DLD1 (cell line): ENCODE data around the gene TJP3.

Experiments used
- in situ Hi-C: cut with HindIII; loops from 2 replicates; pipeline ENCODE4 v1.10.0; 2017; ENCODE audit warnings: low sequenced_read_pairs

Gene TJP3

DNA sequence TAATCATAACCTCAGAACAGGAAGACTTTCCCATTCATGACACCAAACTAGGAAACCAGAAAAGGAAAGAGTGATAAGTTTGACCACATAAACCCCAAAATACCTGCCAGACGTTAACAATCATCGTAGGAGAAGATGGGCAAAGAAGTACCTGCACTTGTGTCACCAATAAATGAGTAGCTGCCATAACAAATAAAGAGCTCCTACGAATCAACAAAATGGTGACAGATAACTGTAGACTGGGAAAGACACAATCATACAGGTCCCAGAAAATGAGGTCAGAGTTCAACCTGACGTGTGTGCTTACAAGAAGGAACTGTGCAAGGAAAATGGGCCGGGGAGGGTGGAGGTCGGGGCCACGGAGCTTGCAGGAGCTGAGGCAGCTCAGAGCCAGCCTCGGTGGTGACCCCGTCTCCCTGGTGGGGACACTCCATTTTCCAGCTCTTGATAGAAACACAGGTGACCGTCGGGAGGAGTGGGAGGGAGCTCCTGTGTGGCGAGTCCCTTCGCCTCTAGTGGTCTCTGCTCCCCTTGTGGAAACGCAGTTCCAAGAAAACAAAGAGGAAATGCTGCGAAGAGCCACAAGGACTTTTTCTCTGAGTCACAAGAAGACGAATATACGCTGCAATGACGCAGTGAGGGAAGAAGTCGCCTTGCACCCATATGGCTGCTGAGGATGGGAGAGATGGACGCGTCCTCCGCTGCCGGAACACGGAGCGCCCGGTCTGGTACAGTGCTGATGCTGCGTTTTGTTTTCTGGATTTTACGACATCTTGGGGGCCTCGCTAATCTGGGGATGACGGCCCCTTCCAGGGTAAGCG lies 17.4 kb upstream of the TJP3 start:
- in situ Hi-C loops = no loop called here

DNA sequence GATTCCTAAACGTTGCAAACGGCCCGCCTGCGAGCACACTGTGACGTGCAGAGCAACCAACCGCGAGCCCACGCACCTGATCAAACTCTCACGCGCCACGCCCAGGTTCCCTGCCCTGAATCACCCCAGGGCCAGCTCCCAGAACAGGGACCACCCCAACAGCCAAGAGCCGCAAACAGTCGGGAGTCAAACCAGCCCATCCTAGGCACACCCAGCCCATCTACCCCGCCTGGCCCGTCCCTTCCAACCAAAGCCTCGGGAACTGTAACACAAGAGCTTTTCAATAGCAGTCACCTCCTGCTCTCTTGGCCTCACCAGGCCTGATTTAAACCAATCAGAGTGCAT lies 16.8 kb upstream of the TJP3 start:
- in situ Hi-C loops = no loop called here

DNA sequence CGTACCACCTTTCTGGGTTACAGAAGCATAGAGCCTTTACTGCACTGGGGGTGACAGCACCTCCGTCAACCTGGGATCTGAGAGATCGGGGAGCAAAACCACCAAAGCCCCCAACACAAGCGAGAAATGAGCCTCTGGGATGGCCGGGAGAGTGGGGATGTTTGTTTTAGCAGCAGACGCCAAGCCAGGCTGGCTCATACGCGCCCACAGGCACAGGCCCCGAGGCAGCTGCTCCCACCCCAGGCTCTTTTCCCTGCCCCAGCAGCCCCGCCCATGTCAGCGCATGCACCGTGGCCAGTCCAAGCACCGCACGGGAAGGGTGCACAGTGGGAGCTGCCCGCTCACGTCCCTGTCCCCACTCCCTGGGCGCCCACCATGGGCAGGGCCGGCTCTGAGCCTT lies 16.5 kb upstream of the TJP3 start:
- in situ Hi-C loops = no loop called here

DNA sequence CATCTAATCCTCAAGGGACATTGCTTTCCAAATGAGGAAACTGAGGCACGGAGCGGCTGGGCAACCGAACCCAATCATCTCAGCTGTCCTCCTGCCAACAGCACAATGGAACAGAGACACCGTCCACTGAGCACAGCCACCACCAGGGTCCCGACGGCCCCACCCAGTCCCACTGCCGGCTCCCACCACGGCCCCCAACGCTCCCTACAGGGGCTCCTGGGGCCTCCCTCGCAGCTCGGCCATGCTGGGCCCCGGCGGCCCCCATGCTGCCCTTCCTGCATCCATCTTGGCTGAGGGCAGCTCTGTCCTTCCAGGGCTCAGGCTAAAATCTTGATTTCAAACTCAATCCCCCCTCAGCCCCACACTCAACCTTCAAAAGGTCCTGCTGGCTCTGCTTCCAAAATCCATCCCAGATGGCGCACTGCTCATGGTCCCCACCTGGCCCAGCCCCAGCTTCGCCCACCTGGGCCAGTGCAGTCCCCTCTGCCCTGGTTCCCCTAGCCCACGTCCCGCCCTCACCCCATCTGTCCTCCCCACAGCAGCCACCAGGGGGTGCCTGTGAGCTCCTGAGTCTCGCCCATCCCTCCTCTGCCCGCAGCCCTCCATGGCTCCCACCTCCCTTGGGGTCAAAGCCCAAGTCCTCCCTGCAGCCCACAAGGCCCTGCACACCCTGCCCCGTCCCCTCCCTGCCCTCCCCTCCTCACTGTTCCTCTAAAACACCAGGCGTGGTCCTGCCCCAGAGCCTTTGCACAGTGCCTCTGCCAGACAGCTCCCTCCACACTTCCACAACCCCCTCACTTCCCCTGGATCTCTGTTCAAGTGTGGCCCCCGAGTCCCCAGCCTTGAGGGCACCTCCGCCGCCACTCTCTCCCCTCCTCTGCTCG lies 15.8 kb upstream of the TJP3 start:
- in situ Hi-C loops = no loop called here

DNA sequence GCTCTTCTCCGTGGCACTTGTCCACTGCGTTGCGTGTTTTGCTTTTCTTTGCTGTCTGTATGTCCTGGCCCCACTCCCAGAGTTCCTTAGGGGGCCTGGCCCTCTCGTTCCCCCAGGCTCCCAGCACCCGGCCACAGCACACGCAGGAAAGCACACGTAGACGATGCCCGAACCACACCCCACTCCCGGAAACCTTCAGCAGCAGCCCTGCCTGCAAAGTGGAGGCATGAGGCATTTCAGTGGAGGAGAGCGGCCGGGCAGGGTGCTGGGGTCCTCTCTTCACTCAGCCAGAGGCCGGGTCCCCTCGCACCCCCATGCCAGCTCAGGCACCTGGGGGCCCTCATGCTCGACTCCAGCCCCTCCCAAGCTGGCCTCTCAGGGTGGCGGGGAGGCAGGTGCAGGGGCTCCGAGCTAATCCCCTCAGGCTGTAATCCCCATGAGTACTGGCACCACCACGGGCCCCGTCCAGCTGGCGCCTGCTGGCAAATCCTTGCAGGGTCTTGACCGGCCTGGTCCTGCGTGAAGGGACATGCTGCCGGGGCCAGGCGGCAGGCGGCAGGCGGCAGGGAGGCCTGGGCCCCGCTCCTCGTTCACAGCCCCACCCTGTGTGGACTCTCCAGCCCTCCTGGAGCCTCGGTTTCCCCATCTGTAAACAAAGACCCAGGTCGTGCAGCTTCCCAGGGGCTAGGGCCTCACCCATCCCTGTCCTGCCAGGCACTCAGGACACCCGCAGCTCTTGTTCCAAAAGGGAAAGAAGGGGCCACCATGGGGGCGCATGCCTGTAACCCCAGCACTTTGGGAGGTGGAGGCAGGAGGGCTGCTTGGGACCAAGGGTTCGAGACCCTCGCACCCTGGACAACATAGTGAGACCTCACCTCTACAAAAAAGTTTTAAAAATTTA lies 14.9 kb upstream of the TJP3 start:
- in situ Hi-C loops = no loop called here

DNA sequence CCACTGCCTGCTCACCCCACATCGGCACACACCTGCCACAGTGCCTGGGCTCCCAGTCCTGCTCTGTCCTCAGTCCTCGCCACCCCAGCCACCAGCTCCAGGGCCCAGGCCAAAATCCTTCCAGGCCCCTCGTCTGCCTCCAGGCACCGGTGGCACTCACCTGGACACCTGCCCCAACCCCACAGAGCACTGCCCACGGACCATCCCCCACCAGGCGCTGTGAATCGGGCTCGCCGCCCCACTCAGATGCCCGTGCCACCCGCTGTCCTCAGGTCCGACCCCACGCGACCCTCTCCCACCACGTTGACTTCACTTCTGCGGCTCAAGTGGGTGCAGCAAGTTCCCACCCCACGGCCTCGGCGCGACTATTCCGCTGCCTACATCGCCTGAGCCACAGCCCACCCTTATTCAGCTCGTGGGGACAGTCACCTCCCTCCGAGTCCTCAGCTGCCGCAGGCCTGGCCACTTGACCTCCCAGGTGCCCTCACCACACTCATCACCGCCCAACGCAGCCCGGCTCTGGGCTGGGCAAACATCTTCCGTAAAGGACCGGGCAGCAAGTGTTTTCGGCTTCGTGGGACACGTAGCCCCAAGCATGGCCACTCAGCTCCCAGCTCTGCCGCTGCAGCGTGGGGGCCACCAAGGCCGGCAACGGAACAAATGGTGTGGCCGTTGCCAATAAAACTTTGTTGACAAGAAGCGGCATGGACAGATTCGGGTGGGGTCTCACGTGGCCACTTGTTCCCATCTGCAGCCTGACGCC lies 13.6 kb upstream of the TJP3 start:
- in situ Hi-C loops = no loop called here

DNA sequence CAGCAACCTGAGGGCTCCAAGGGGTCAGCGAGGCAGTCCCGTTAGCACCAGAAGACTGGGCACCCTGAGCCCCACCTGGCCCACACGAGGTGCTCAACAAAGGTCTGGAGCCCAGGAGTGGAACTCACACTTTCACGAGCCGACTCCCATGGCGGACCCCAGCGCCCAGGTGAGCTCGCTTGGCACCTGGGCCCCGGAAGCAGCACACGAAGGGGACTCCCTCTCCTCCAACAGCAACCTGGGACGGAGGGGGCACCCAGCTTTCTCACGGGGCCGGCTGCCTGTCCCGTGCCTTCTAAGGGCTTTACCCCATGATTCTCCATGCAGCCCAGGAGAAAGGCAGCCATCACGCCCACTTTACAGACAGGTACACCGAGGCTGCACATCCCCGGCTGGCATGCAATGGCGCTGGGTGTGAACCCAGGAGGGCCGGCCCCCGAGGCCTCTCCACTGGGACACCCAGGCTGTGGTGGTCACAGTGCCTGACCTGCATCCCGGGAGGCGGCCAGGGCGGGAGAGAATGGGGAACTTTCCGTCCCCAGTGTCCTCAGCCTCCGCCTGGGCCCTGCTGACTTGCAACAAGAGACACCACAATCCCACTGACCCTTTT lies 13.0 kb upstream of the TJP3 start:
- in situ Hi-C loops = no loop called here

DNA sequence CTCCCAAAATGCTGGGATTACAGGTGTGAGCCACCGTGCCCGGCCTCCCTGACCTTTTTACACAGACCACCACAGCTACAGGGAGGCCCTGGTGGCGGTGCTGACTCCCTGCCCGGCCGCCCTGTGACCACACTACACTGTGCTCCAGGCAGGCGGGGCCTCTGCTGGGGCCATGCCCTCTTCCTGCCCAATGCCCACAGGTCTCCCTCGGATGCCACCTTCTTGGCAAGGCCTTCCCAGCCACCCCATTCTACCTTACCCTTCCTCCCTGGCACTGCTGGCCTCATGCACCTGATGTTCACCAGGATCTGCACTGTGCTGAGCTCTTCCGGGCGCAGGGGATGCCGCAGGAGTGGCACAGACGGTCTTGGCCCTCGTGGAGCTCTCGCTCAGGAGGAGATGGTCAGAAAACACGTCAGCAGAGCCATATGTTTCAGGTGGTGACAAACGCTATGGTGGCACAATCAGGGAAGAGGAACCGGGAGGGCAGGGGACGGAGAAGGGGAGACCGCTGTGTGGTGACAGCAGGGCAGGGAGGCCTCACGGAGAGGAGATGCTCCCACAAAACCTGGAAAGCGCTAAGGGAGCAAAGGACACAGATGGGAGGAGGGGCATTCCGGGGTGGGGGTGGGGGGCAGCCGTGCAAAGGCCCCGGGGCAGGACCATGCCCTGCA lies 12.1 kb upstream of the TJP3 start:
- in situ Hi-C loops = no loop called here

DNA sequence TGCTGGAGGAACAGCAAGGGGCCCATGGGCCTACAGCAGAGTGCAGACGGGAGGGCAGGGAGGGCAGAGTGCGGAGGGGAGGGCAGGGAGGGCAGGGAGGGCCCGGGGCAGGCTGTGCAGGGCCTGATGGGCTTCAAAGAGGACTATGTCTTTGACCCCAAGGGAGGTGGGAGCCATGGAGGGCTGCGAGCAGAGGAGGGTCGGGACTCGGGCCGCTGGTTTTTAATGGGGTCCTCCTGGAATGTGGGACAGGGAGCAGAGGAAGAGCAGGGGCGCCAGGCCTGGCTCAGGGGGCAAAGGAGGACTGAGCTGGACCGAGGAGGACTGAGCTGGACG lies 11.6 kb upstream of the TJP3 start:
- in situ Hi-C loops = no loop called here

DNA sequence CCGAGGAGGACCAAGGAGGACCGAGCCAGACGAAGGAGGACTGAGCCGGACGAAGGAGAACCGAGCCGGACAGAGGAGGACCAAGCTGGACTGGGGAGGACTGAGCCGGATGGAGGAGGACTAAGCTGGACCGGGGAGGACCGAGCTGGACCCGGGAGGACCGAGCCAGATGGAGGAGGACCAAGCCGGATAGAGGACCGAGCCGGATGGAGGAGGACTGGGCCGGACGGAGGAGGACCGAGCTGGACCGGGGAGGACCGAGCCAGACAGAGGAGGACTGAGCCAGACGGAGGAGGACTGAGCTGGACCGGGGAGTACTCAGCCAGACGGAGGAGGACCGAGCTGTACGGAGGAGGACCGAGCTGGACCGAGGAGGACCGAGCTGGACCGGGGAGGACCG lies 11.1 kb upstream of the TJP3 start:
- in situ Hi-C loops = no loop called here

DNA sequence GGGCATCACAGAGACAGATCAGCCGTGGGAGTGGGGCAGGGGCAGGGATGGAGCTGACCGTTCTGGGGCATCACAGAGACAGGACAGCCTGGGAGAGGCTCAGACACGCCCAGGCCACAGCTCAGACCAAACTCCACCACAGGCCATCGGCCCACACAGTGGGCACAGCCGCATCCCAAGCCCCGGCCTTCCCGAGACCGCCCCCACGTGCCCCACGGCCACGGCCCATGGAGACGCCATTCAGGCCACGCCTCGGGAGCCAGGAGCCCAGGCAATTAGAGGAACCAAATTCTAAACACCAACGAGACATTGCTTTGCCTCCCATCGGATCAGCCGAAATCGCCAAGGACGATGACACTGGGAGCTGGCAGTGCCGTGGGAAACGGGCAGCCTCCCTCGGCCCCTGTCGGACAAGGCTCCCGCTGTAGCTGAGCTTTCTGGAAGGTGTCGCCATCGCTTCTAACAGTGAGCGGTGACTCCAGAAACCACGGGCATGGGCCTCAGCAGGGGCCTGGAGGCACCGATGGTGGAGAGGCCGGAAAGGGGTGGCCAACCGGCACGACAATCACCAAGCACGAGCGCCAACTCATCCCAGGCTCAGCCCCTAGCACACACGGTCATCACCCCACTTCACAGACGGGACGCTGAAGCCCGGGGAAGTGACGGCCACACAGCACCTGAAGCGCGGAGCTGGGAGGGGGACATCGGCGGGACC lies 10.4 kb upstream of the TJP3 start:
- in situ Hi-C loops = no loop called here

DNA sequence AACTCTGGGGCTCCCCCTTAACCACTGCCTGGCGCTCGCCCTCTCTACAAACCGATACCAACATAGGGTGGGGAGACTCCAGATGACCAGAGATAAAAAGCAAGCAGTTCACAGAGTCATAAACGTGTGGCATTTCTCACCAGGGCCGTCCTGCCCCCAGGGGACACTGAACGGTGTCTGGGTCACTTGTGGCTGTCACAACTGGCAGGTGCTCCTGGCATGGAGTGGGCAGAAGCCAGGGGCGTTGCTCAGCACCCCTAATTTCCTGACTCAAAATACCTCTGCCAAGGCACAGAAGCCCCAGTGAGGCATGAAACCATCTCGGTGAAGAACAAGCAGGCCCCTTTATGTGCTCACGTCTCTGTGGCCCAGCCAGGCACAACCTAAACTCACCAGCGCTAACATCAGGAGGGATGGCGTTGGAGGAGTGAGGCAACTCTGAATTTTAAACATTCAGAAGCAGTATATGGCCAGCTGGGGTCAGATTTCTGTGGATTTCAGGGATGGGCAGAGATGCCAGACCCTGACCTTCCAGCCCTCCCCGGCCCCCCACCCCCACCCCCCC lies 9.7 kb upstream of the TJP3 start:
- in situ Hi-C loops = no loop called here

DNA sequence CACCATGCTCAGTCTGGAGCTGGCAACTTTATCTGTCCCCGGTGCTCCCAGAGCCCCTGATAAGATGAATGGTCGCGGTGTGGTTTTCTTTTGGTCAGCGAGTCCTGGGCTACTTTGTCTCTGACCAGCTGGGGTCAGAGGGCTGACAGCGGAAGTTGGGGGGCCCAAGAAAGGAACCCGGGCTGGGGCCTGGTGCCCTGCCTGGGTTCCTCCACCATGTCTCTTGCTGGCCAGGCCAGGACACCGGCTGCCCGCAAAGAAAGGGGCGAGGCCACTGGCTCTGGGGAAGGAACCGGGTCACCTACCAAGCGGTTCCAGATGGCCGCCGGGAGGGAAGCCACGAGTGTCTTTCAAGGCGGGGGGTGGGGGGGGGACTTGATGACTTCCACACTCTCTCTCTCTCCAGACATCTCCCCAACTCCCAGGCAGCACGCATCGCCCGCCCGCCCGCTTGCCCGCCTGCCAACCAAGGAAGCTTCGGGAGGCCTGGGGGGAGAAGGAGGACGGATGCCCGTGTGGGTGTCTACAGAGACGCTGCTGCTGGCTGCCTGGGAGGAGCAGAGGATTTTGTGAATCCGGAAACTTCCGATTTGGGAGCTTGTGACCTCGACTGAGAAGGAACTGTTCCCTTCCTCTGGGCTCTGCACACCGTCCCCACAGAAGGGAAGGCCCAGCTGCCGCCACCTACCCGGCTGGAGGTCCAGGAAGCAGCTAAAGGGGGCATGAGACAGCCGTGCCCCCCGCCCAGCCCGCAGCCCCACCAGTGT lies 9.0 kb upstream of the TJP3 start:
- in situ Hi-C loops = no loop called here

DNA sequence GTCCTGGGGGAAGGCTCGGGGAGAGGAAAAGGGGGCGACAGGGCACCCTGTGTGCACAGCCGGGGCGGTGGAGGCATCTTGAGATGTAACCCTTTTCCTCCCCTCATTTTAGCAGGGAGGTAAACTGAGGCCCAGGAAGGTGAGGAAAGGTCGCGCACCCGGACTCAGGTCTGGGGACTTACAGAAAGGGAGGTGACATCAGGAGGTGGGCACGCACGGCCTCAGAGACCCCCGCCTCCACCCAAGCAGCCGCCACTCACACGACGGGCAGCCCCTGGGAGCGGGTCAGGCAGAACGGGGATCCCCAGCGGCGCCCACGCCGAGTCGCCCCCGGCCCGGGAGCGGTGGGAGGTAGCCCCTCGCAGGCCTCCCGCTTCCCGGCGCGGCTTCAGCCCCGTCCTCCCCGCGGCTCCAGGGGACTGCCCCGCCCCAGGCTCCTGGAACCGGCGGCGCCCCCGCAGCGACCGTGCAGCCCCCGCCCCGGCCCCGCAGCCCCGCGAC lies 8.4 kb upstream of the TJP3 start:
- in situ Hi-C loops = no loop called here

DNA sequence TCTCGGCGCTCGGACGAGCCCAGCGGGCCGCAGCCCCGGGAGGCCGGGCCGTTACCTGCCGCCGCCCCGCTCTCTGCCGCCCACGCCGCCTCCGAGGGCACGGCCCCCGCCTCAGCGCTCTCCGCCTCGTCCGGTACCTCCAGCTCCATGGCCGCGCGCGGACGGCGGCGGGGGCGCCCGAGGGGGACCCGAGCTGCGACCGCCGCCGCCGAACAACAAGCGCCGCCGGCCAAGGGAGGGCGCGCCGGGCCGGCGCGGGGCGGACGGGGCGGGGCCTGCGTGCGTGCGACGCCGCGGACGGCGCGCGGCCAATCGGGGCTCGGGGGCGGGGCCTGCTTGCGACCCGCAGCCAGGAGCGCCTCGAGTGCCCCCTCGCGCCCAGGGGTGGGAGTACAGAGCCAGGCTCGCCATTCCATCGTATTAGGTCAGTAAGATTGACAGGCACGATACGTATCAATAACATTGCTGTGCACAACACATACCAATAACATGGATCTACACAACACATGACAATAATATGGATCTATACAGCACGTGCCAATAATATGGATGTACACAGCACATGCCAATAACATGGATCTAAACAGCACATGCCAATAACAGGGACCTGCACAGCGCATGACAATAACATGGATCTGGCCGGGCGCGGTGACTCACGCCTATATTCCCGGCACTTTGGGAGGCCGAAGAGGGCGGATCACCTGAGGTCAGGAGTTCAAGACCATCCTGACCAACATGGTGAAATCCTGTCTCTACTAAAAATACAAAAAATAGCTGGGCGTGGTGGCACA lies 7.7 kb upstream of the TJP3 start, which contains the start of gene PIP5K1C:
Gene PIP5K1C, minus strand, starts transcription at position 227 of the 791 bp plus-strand sequence. Its CDS starts 78 bp downstream, at position 149.
- in situ Hi-C loops = no loop called here

DNA sequence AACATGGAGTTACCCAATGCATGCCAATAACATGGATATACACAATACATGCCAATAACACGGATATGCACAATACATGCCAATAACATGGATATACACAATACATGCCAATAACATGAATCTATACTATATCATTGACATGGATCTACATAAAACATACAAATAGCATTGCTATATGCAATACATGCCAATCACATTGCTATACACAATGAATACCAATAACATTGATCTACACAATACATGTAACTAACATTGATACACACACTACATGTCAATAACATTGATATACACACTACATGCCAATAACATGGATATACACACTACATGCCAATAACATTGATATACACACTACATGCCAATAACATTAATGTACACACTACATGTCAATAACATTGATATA lies 7.0 kb upstream of the TJP3 start:
- in situ Hi-C loops = no loop called here

DNA sequence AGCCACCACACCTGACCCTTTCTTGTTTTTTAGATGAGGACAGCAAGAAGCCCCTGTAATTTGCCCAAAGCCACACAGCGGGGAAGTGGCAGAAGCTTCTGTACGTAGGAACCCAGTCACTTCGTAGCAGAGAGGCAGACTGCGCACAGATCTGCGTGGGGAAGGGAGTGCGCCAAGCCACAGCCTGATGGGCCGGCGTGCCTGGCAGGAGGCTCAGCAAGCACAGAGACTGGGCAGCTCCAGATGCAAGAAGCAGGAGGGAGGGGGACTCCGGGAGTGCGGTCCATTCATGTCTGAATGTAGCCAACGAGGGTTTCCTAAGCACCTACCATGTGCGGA lies 347 bp upstream of the TJP3 start:
- in situ Hi-C loops = no loop called here
